K562 (cell line): ENCODE measurements around the gene GLRX3. TPM values are rescaled to one million over a fixed set of nuclear protein-coding genes. Genes with fewer than 3 reads are reported as not detected.

Source experiments
- ATF1 ChIP-seq, 2 experiments: fragments of 450-650 bp in 1 of 2; IDR thresholded peaks; 2 replicates each; pipeline ENCODE4 v1.6.1; 2016; ENCODE audit warnings: missing compliant biosample characterization in 1 of 2, missing genetic modification characterization in 1 of 2
- BCOR ChIP-seq: fragments of 450-650 bp; IDR thresholded peaks from 2 replicates; pipeline ENCODE4 v1.6.1; 2016
- COPS2 ChIP-seq: fragments of 450-650 bp; conservative IDR thresholded peaks from 2 replicates; pipeline ENCODE4 v1.6.1; 2016; ENCODE audit warnings: mild to moderate bottlenecking, moderate library complexity
- CREB1 ChIP-seq, 2 experiments: sonication (generic) in 1 of 2; formaldehyde crosslinking in 1 of 2; IDR thresholded peaks; 2 replicates each; pipeline versions ENCODE4 v1.6.1 to v1.8.0; 2012 to 2022; ENCODE audit warnings: inconsistent platforms in 1 of 2, mild to moderate bottlenecking in 1 of 2, missing genetic modification reagents in 1 of 2, moderate library complexity in 1 of 2
- EP300 ChIP-seq: IDR thresholded peaks from 2 replicates; pipeline ENCODE4 v1.6.1; 2012; ENCODE audit warnings: low read length, improper control_type of control experiment
- GABPB1 ChIP-seq: sonication (generic); formaldehyde crosslinking; IDR thresholded peaks from 2 replicates; pipeline ENCODE4 v1.8.0; 2022; ENCODE audit warnings: mild to moderate bottlenecking, missing genetic modification reagents
- HCFC1 ChIP-seq: IDR thresholded peaks from 2 replicates; pipeline ENCODE4 v1.6.1; 2012; ENCODE audit warnings: low read depth, low read length, improper control_type of control experiment
- HNRNPK ChIP-seq: fragments of 200-400 bp; formaldehyde crosslinking; IDR thresholded peaks from one replicate; pipeline ENCODE4 v1.6.1; 2018; ENCODE audit warnings: mild to moderate bottlenecking, low read depth, low read length; ENCODE audit not compliant: poor library complexity, severe bottlenecking
- HNRNPL ChIP-seq: fragments of 200-400 bp; formaldehyde crosslinking; IDR thresholded peaks from 2 replicates; pipeline ENCODE4 v1.6.1; 2017; ENCODE audit warnings: low read depth, mild to moderate bottlenecking, low read length
- HOMEZ ChIP-seq: fragments of 250-450 bp; sonication (Bioruptor Pico); IDR thresholded peaks from 2 replicates; pipeline ENCODE4 v1.4.0; 2020; ENCODE audit warnings: mild to moderate bottlenecking, moderate library complexity
- KAT7 ChIP-seq: sonication (generic); formaldehyde crosslinking; IDR thresholded peaks from 2 replicates; pipeline ENCODE4 v1.8.0; 2022; ENCODE audit warnings: missing genetic modification reagents, mild to moderate bottlenecking, borderline replicate concordance
- KDM4B ChIP-seq, 2 experiments: fragments of 450-650 bp in 1 of 2; sonication (generic) in 1 of 2; IDR thresholded peaks; 2 replicates each; pipeline ENCODE4 v1.6.1; 2016 to 2017; ENCODE audit warnings: borderline replicate concordance in 2 of 2, antibody characterized with exemption in 1 of 2, low read depth in 1 of 2, mild to moderate bottlenecking in 1 of 2
- MAFF ChIP-seq: IDR thresholded peaks from 2 replicates; pipeline ENCODE4 v1.6.1; 2012; ENCODE audit warnings: low read length, improper control_type of control experiment
- MAZ ChIP-seq, 2 experiments: fragments of 450-650 bp in 1 of 2; sonication (generic) in 1 of 2; formaldehyde crosslinking; IDR thresholded peaks in 1 of 2; conservative IDR thresholded peaks in 1 of 2; 2 replicates each; pipeline versions ENCODE4 v1.4.0 to v1.5.0; 2020; ENCODE audit warnings: mild to moderate bottlenecking in 1 of 2, missing genetic modification reagents in 1 of 2
- NCOA4 ChIP-seq: fragments of 450-650 bp; IDR thresholded peaks from 2 replicates; pipeline ENCODE4 v1.6.1; 2018; ENCODE audit warnings: mild to moderate bottlenecking; ENCODE audit not compliant: partially characterized antibody
- NR2C2 ChIP-seq, 2 experiments: fragments of 200-800 bp in 1 of 2; sonication (Bioruptor generic) in 1 of 2; sonication (generic) in 1 of 2; formaldehyde crosslinking in 1 of 2; IDR thresholded peaks; 2 replicates each; pipeline versions ENCODE4 v1.6.1 to v1.8.0; 2016 to 2022; ENCODE audit warnings: mild to moderate bottlenecking in 1 of 2, missing compliant biosample characterization in 1 of 2, missing genetic modification characterization in 1 of 2, missing genetic modification reagents in 1 of 2
- PCBP1 ChIP-seq: fragments of 200-400 bp; formaldehyde crosslinking; IDR thresholded peaks from 2 replicates; pipeline ENCODE4 v1.6.1; 2018; ENCODE audit warnings: mild to moderate bottlenecking, low read depth, low read length; ENCODE audit not compliant: poor library complexity, severe bottlenecking
- PML ChIP-seq: IDR thresholded peaks from 2 replicates; pipeline ENCODE4 v1.6.1; 2012; ENCODE audit warnings: low read length, inconsistent platforms
- PRMT5 ChIP-seq: sonication (generic); formaldehyde crosslinking; IDR thresholded peaks from 2 replicates; pipeline ENCODE4 v1.5.0; 2020; ENCODE audit warnings: missing genetic modification reagents
- PTRF ChIP-seq: fragments of 450-650 bp; IDR thresholded peaks from 2 replicates; pipeline ENCODE4 v1.6.1; 2016; ENCODE audit warnings: mild to moderate bottlenecking, missing genetic modification characterization, missing compliant biosample characterization
- SAP30 ChIP-seq: fragments of 200-600 bp; sonication (generic); IDR thresholded peaks from 2 replicates; pipeline ENCODE4 v1.6.1; 2012; ENCODE audit warnings: borderline replicate concordance, low read depth, mild to moderate bottlenecking, moderate library complexity, low read length, control low read depth, inconsistent platforms; ENCODE audit not compliant: insufficient read depth, poor library complexity, severe bottlenecking
- SIN3A ChIP-seq, 2 experiments: fragments of 150-350 bp in 1 of 2; IDR thresholded peaks; 2 replicates each; pipeline ENCODE4 v1.6.1; 2011 to 2016; ENCODE audit warnings: borderline replicate concordance in 2 of 2, low read depth in 2 of 2, low read length in 2 of 2, mild to moderate bottlenecking in 2 of 2, moderate library complexity in 2 of 2; ENCODE audit not compliant: control insufficient read depth in 1 of 2
- TOE1 ChIP-seq, 2 experiments: fragments of 450-650 bp in 1 of 2; sonication (generic) in 1 of 2; formaldehyde crosslinking in 1 of 2; IDR thresholded peaks; 2 replicates each; pipeline versions ENCODE4 v1.7.1 to v1.8.0; 2016 to 2022; ENCODE audit warnings: borderline replicate concordance in 2 of 2, mild to moderate bottlenecking in 2 of 2, antibody characterized with exemption in 1 of 2, inconsistent platforms in 1 of 2, low read depth in 1 of 2, missing genetic modification reagents in 1 of 2, moderate library complexity in 1 of 2
- YBX1 ChIP-seq: fragments of 450-650 bp; IDR thresholded peaks from 2 replicates; pipeline ENCODE4 v1.7.1; 2016; ENCODE audit warnings: mild to moderate bottlenecking
- ZNF444 ChIP-seq: fragments of 250-450 bp; sonication (Bioruptor Pico); IDR thresholded peaks from 2 replicates; pipeline ENCODE4 v1.4.0; 2020; ENCODE audit warnings: mild to moderate bottlenecking, moderate library complexity
- ZNF589 ChIP-seq: fragments of 200-800 bp; sonication (Bioruptor generic); IDR thresholded peaks from 2 replicates; pipeline ENCODE4 v1.6.1; 2016; ENCODE audit warnings: low read depth, missing genetic modification characterization, missing compliant biosample characterization
- polyA plus RNA-seq, 8 experiments: library from polyadenylated mRNA; depleted of rRNA in 4 of 8; stranded (reverse) in 5 of 8; unstranded in 3 of 8; fragments of >200 nt; fragmentation: Nextera tagmentation in 2 of 8; fragmentation: Illumina TruSeq in 1 of 8; extraction: Ambion mirVana in 2 of 8; extraction: Trizol in 1 of 8; gene quantifications; 2 replicates each; pipeline versions ENCODE4 v1.2.1 to v1.2.3, GENCODE V29; 2011 to 2014; ENCODE audit warnings: inconsistent platforms in 1 of 8, missing spikeins in 1 of 8
- total RNA-seq, 7 experiments: library from RNA; depleted of rRNA in 6 of 7; stranded (reverse); fragments of >200 nt in 6 of 7; fragmentation: Illumina TruSeq in 2 of 7; extraction: Trizol in 2 of 7; gene quantifications; 2 replicates each; pipeline versions ENCODE4 v1.2.1 to v1.2.3, GENCODE V29; 2011 to 2021; ENCODE audit warnings: low replicate concordance in 1 of 7

GLRX3 gene
- total and polyA plus RNA-seq, 9 of the 15 experiments (the other 6 are each of a cell fraction or from before 2014, with no cell fraction given) = 115 to 190 (median 169) TPM

- TF ChIP-seq TOE1 (IDR thresholded peaks at IDR 0.05; ENCODE audit: borderline replicate concordance) = 0 out of 2 replicates have a peak, but pooled peaks have one; percentile 31
- no peak for TF ChIP-seq TOE1 (CRISPR knock-in tag; IDR thresholded peaks at IDR 0.05; ENCODE audit: borderline replicate concordance, low read depth)
- TF ChIP-seq PCBP1 = no peak
- no peak for TF ChIP-seq KAT7 (CRISPR knock-in tag)
- TF ChIP-seq SIN3A (IDR thresholded peaks at IDR 0.05; ENCODE audit: borderline replicate concordance in 2 of 2, control insufficient read depth in 1 of 2, low read depth in 2 of 2, low read length in 2 of 2) = peak; percentile 62 to 90; a peak in 2 of 4 replicates
- no peak for TF ChIP-seq HNRNPL
- no peak for TF ChIP-seq YBX1
- no peak for TF ChIP-seq PRMT5 (CRISPR knock-in tag)
- no peak for TF ChIP-seq NR2C2 (CRISPR knock-in tag; IDR thresholded peaks at IDR 0.05)
- no peak for TF ChIP-seq NR2C2 (tag; IDR thresholded peaks at IDR 0.05)
- TF ChIP-seq BCOR = no peak
- no peak for TF ChIP-seq COPS2
- no peak for TF ChIP-seq EP300
- no peak for TF ChIP-seq ZNF589 (CRISPR knock-in tag)
- TF ChIP-seq PTRF = no peak
- TF ChIP-seq PML = no peak
- no peak for TF ChIP-seq ATF1 (CRISPR knock-in tag; IDR thresholded peaks at IDR 0.05)
- TF ChIP-seq ATF1 (tag; IDR thresholded peaks at IDR 0.05) = 0 out of 2 replicates have a peak, but pooled peaks have one; percentile 21
- no peak for TF ChIP-seq HOMEZ (CRISPR knock-in tag)
- TF ChIP-seq CREB1 (IDR thresholded peaks at IDR 0.05) = no peak
- no peak for TF ChIP-seq CREB1 (CRISPR knock-in tag; IDR thresholded peaks at IDR 0.05)
- TF ChIP-seq SAP30 = peak; percentile 67
- TF ChIP-seq HNRNPK = no peak
- TF ChIP-seq GABPB1 = peak; percentile 72; the same call in 1 of the 2 replicates
- TF ChIP-seq HCFC1 = peak; percentile 51; the same call in 1 of the 2 replicates
- peak in 1 of 2 experiments; percentile 77; a peak in 3 of 4 replicates for TF ChIP-seq MAZ (CRISPR knock-in tag; conservative IDR thresholded peaks at IDR 0.05 in 1 of 2, IDR thresholded peaks at IDR 0.05 in 1 of 2)
- no peak for TF ChIP-seq KDM4B (IDR thresholded peaks at IDR 0.05; ENCODE audit: borderline replicate concordance in 2 of 2, low read depth in 1 of 2)
- no peak for TF ChIP-seq MAFF
- TF ChIP-seq ZNF444 (CRISPR knock-in tag) = no peak
- no peak for TF ChIP-seq NCOA4
These were observed at the start of gene GLRX3 (continued) for GRCh38 chr10:130136226-130137089.
